A549 treated with DMSO at 1 μM for 4 hours (cell line): ENCODE data around the gene LIPF. TPM values are rescaled to one million over a fixed set of nuclear protein-coding genes. Genes with fewer than 3 reads are reported as not detected.

Experiments used
- total RNA-seq: library from RNA; stranded (reverse); fragments of 200-300 nt; extraction: Qiagen RNA extraction; gene quantifications from 5 replicates; pipeline ENCODE4 v1.2.3, GENCODE V29; 2022; ENCODE audit warnings: low read depth

The LIPF gene
- total RNA-seq = not detected in 5 replicates

GRCh38 chr10:88664142-88664541 is at the start of gene LIPF:
Gene LIPF, plus strand, starts transcription at chr10:88664442. Its CDS starts 2,856 bp downstream, at chr10:88667298.

DNA sequence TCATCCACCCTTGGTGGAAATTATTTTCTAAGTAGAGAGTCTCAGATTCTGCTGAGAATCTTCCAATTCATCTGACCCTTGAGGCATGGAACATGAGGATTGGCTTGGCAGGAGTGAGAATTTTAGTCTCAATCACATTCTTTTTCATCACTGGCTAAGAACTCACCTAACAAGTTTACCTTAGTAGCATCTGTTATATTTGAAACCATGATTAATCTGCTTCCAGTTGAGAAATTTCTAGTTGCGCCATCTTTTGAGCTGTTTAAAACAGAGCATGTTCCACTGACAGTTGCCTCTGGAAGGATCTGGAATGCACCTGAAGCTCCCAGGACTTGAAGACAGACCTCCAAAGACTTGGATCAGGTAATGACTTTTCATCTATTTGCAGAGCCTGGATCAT is 41.7 kb downstream of the LIPF start, which contains the start of gene LIPK:
Gene LIPK (plus strand): TSS at position 292 of the 400 bp plus-strand sequence. CDS start 18,295 bp downstream, outside the sequence.

Other genes starting within 250 kb of the LIPF start
- gene RNLS, start 81.1 kb upstream of the LIPF start, total RNA-seq = 7.5 to 10.0 TPM (median 8.3 TPM) in 5 replicates
- not detected in 5 replicates for gene LIPJ, start 77.7 kb upstream of the LIPF start, total RNA-seq
- not detected in 5 replicates for gene LIPK, start 41.8 kb downstream of the LIPF start, total RNA-seq
- not detected in 5 replicates for gene LIPN, start 95.6 kb downstream of the LIPF start, total RNA-seq
- gene LIPM, start 138.3 kb downstream of the LIPF start, total RNA-seq = not detected in 5 replicates
- gene ANKRD22, start 187.4 kb downstream of the LIPF start, total RNA-seq = 0.41 to 0.63 TPM (median 0.48 TPM) in 5 replicates
- gene STAMBPL1, start 215.8 kb downstream of the LIPF start, total RNA-seq = 32.7 to 42.8 TPM (median 35.6 TPM) in 5 replicates